GM23338 (cell line): ENCODE data around the gene LITAF.

ENCODE experiments used
- EZH2 ChIP-seq: fragments of 200-600 bp; sonication (generic); IDR thresholded peaks from one replicate; pipeline ENCODE4 v1.8.0; 2017; ENCODE audit warnings: antibody characterized with exemption, mild to moderate bottlenecking, low read depth; ENCODE audit not compliant: unreplicated experiment
- EZH2phosphoT487 ChIP-seq: fragments of 200-600 bp; sonication (generic); IDR thresholded peaks from one replicate; pipeline ENCODE4 v1.8.1; 2018; ENCODE audit warnings: antibody characterized with exemption; ENCODE audit not compliant: unreplicated experiment
- NANOG ChIP-seq: IDR thresholded peaks from 2 replicates; pipeline ENCODE4 v1.6.1; 2016; ENCODE audit warnings: antibody characterized with exemption, borderline replicate concordance
- POLR2AphosphoS5 ChIP-seq: IDR thresholded peaks from 2 replicates; pipeline ENCODE4 v1.6.1; 2016; ENCODE audit warnings: antibody characterized with exemption, low read depth
- TF ChIP-seq, protein P1 (sequence below): fragments of 250-450 bp; sonication (Bioruptor Pico); IDR thresholded peaks from 2 replicates; pipeline ENCODE4 v1.5.0; 2020; ENCODE audit warnings: mild to moderate bottlenecking, moderate library complexity
- TF ChIP-seq, protein P2 (sequence below), 2 experiments: fragments of 200-600 bp in 1 of 2; sonication (generic) in 1 of 2; conservative IDR thresholded peaks; 2 replicates each; pipeline versions ENCODE4 v1.5.1 to v1.6.1; 2016 to 2017; ENCODE audit warnings: antibody characterized with exemption in 2 of 2, low read depth in 2 of 2, mild to moderate bottlenecking in 2 of 2, moderate library complexity in 1 of 2
- TF ChIP-seq, protein P3 (sequence below): IDR thresholded peaks from one replicate; pipeline ENCODE4 v1.6.1; 2018; ENCODE audit warnings: antibody characterized with exemption; ENCODE audit not compliant: unreplicated experiment

DNA sequence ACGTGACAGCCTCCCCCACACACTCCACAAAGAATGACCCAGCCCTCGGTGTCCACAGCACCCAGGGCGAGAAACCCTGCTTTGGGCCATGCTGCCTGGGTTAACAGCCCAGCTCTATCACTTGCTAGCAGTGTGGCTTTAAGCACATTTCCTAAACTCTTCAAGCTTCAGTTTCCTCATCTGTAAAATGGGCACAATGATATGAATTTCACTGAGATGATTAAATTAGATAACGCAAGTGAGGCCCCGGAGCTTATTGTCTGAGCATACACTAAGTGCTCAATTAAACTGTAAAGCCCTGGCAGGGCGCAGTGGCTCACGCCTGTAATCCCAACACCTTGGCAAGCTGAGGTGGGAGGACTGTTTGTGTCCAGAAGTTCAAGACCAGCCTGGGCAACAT, 79.4 kb downstream of the LITAF start:
- TF ChIP-seq, protein P1, sequence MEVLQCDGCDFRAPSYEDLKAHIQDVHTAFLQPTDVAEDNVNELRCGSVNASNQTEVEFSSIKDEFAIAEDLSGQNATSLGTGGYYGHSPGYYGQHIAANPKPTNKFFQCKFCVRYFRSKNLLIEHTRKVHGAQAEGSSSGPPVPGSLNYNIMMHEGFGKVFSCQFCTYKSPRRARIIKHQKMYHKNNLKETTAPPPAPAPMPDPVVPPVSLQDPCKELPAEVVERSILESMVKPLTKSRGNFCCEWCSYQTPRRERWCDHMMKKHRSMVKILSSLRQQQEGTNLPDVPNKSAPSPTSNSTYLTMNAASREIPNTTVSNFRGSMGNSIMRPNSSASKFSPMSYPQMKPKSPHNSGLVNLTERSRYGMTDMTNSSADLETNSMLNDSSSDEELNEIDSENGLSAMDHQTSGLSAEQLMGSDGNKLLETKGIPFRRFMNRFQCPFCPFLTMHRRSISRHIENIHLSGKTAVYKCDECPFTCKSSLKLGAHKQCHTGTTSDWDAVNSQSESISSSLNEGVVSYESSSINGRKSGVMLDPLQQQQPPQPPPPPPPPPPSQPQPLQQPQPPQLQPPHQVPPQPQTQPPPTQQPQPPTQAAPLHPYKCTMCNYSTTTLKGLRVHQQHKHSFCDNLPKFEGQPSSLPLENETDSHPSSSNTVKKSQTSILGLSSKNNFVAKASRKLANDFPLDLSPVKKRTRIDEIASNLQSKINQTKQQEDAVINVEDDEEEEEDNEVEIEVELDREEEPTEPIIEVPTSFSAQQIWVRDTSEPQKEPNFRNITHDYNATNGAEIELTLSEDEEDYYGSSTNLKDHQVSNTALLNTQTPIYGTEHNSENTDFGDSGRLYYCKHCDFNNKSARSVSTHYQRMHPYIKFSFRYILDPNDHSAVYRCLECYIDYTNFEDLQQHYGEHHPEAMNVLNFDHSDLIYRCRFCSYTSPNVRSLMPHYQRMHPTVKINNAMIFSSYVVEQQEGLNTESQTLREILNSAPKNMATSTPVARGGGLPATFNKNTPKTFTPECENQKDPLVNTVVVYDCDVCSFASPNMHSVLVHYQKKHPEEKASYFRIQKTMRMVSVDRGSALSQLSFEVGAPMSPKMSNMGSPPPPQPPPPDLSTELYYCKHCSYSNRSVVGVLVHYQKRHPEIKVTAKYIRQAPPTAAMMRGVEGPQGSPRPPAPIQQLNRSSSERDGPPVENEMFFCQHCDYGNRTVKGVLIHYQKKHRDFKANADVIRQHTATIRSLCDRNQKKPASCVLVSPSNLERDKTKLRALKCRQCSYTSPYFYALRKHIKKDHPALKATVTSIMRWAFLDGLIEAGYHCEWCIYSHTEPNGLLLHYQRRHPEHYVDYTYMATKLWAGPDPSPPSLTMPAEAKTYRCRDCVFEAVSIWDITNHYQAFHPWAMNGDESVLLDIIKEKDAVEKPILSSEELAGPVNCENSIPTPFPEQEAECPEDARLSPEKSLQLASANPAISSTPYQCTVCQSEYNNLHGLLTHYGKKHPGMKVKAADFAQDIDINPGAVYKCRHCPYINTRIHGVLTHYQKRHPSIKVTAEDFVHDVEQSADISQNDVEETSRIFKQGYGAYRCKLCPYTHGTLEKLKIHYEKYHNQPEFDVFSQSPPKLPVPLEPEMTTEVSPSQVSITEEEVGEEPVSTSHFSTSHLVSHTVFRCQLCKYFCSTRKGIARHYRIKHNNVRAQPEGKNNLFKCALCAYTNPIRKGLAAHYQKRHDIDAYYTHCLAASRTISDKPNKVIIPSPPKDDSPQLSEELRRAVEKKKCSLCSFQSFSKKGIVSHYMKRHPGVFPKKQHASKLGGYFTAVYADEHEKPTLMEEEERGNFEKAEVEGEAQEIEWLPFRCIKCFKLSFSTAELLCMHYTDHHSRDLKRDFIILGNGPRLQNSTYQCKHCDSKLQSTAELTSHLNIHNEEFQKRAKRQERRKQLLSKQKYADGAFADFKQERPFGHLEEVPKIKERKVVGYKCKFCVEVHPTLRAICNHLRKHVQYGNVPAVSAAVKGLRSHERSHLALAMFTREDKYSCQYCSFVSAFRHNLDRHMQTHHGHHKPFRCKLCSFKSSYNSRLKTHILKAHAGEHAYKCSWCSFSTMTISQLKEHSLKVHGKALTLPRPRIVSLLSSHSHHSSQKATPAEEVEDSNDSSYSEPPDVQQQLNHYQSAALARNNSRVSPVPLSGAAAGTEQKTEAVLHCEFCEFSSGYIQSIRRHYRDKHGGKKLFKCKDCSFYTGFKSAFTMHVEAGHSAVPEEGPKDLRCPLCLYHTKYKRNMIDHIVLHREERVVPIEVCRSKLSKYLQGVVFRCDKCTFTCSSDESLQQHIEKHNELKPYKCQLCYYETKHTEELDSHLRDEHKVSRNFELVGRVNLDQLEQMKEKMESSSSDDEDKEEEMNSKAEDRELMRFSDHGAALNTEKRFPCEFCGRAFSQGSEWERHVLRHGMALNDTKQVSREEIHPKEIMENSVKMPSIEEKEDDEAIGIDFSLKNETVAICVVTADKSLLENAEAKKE (CRISPR knock-in tag): no peak
- TF ChIP-seq, protein P2, sequence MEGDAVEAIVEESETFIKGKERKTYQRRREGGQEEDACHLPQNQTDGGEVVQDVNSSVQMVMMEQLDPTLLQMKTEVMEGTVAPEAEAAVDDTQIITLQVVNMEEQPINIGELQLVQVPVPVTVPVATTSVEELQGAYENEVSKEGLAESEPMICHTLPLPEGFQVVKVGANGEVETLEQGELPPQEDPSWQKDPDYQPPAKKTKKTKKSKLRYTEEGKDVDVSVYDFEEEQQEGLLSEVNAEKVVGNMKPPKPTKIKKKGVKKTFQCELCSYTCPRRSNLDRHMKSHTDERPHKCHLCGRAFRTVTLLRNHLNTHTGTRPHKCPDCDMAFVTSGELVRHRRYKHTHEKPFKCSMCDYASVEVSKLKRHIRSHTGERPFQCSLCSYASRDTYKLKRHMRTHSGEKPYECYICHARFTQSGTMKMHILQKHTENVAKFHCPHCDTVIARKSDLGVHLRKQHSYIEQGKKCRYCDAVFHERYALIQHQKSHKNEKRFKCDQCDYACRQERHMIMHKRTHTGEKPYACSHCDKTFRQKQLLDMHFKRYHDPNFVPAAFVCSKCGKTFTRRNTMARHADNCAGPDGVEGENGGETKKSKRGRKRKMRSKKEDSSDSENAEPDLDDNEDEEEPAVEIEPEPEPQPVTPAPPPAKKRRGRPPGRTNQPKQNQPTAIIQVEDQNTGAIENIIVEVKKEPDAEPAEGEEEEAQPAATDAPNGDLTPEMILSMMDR (conservative IDR thresholded peaks at IDR 0.05; ENCODE audit: low read depth in 2 of 2): no peak
- no peak for TF ChIP-seq EZH2
- no peak for TF ChIP-seq EZH2phosphoT487
- TF ChIP-seq, protein P3, sequence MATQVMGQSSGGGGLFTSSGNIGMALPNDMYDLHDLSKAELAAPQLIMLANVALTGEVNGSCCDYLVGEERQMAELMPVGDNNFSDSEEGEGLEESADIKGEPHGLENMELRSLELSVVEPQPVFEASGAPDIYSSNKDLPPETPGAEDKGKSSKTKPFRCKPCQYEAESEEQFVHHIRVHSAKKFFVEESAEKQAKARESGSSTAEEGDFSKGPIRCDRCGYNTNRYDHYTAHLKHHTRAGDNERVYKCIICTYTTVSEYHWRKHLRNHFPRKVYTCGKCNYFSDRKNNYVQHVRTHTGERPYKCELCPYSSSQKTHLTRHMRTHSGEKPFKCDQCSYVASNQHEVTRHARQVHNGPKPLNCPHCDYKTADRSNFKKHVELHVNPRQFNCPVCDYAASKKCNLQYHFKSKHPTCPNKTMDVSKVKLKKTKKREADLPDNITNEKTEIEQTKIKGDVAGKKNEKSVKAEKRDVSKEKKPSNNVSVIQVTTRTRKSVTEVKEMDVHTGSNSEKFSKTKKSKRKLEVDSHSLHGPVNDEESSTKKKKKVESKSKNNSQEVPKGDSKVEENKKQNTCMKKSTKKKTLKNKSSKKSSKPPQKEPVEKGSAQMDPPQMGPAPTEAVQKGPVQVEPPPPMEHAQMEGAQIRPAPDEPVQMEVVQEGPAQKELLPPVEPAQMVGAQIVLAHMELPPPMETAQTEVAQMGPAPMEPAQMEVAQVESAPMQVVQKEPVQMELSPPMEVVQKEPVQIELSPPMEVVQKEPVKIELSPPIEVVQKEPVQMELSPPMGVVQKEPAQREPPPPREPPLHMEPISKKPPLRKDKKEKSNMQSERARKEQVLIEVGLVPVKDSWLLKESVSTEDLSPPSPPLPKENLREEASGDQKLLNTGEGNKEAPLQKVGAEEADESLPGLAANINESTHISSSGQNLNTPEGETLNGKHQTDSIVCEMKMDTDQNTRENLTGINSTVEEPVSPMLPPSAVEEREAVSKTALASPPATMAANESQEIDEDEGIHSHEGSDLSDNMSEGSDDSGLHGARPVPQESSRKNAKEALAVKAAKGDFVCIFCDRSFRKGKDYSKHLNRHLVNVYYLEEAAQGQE: no peak
- no peak for TF ChIP-seq NANOG
- no peak for TF ChIP-seq POLR2AphosphoS5
